Astrocyte of the cerebellum (primary cell): ENCODE data around the gene TGM2.

Experiments
- DNase-seq: peaks from one replicate; pipeline ENCODE4 v3.0.0-alpha.2; 2011; ENCODE audit warnings: low read depth
- H3K4me3 ChIP-seq: 2 replicates; pipeline ENCODE4 v1.5.1; 2011; ENCODE audit warnings: mild to moderate bottlenecking, low read depth, low read length, moderate library complexity
- in situ Hi-C: cut with HindIII; loops from 2 replicates; pipeline ENCODE4 v1.10.0; 2017; ENCODE audit warnings: low sequenced_read_pairs
- TF ChIP-seq, protein P1 (sequence below): IDR thresholded peaks from 2 replicates; pipeline ENCODE4 v1.5.1; 2012; ENCODE audit warnings: low read length, low read depth, moderate library complexity, mild to moderate bottlenecking; ENCODE audit errors: missing control alignments

The TGM2 gene

DNA sequence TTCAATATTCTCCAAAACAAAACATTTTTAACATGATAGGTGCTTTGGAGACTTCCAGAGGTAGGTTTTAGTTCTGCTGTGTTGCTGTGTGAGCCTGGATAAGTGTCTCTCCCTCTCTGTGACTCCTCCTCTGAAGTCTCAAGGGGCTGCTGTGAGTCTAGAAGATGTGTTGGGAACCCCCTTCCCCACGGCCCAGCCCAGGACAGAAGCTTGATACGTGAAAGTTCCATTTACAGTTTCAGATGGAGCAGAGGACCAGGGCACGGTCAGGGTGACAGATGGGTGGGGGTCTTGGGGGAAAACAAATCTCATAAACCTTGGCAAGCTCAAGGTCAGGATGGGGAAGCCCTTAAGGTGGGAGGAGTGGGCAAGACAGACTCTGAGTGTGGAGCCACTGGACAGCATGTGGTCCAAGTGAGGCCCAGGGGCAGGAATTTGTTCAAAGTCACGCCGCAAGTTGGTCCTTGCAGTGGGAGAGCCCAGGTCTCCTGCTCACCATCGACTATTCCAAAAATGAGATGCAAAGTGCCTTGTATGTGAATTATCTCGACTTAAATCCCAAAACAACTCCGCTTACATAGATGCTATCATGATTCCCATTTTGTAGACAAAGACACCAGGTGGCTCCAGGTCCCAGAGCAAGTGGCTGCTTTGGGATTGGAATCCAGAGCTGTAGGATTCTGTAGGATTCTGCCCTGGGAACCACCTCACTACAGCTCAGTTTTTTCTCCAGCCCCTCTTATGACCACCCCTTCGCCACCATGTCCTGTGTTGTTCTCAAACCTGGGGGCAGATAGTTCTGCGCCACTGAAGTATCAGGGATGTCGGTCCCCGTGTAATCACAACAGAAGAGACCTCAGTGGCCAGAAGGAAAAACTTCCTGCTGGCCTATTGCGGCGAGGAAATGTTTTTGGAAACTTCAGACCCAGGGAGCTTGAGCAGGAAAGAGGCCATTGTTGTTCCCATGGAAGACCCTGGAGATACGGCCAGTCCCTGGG lies 1.9 kb downstream of the TGM2 start:
- peak overlapping the region; percentile 4 for H3K4me3 ChIP-seq
- DNase-seq = no peak
- in situ Hi-C loops = no loop called here
- TF ChIP-seq, protein P1, sequence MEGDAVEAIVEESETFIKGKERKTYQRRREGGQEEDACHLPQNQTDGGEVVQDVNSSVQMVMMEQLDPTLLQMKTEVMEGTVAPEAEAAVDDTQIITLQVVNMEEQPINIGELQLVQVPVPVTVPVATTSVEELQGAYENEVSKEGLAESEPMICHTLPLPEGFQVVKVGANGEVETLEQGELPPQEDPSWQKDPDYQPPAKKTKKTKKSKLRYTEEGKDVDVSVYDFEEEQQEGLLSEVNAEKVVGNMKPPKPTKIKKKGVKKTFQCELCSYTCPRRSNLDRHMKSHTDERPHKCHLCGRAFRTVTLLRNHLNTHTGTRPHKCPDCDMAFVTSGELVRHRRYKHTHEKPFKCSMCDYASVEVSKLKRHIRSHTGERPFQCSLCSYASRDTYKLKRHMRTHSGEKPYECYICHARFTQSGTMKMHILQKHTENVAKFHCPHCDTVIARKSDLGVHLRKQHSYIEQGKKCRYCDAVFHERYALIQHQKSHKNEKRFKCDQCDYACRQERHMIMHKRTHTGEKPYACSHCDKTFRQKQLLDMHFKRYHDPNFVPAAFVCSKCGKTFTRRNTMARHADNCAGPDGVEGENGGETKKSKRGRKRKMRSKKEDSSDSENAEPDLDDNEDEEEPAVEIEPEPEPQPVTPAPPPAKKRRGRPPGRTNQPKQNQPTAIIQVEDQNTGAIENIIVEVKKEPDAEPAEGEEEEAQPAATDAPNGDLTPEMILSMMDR = no peak

DNA sequence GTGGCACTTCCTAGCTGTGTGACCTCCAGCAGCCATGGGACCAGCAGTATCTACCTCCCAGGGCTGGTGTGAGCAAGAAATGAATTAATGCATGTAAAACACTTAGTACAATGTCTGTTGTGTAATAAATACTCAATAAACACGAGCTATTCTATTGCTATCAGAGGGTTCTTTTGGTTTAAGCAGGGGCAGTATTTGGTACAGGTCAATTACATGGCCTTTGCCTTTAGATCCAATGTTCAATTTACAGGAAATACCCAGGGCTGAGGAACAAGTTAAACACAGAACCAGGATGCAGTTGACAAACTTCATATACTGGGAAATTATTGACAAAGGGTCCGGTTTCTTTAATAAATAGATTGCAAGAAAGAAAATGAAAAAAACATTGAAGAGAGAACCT lies 2.9 kb downstream of the TGM2 start:
- no peak overlapping the region for H3K4me3 ChIP-seq
- TF ChIP-seq, protein P1 = no peak
- in situ Hi-C loops = no loop called here
- no peak for DNase-seq

DNA sequence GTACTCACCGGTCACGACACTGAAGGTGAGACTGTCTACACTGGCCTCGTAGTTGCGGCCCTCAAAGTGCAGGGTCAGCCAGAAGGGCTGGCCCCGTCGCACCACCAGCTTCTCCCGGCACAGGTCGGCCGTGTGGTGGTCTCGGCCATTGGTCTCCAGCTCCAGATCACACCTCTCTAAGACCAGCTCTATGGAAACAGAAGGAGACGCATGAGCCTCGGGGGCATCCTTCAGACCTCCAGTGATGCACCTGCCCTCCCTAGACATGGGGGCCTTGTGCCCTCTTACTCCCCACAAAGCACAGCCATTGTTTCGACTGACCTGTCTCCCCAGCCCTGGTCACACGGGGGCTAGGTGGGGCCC lies 3.7 kb downstream of the TGM2 start:
- DNase-seq = no peak
- in situ Hi-C loops = no loop called here
- TF ChIP-seq, protein P1 = no peak
- no peak overlapping the region for H3K4me3 ChIP-seq

DNA sequence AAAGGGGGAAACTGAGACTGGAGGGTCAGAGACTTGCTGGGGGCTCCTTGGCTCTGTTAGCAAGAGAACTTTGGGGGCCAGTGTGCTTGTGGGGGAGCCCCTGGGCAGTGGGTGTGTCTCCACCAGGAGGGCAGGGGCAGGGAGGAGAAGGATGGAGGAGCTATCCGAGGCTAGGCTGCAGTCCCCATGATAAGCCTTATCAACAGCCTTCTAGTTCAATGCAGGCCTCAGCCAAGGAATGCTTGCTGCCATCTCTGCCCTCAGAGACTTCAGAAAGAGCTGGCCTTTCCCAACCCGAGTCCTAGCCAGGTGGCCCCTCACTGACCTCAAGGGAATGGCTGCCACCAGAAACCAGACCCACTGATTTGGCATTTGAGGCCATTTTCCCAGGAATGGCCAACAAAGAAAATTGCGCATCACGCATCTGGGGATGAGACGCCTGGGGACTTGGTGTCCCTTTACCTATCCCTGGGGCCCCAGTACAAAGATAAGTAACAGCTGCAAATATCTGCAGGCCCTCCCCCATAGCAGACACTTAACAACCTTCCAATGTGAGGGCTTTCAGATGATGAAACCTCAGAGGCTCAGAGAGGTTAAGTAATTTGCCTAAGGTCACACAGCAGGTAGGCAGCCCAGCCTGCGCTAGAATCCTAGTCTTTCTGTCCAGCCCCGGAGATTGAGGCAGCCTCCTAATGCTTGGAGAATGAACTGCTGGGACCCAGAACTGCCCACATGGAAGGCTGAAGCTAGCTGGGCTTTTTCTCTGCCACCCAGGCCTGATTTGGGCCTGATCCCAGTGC lies 4.9 kb downstream of the TGM2 start:
- H3K4me3 ChIP-seq = no peak overlapping the region
- DNase-seq = no peak
- in situ Hi-C loops = no loop called here
- TF ChIP-seq, protein P1 = no peak

DNA sequence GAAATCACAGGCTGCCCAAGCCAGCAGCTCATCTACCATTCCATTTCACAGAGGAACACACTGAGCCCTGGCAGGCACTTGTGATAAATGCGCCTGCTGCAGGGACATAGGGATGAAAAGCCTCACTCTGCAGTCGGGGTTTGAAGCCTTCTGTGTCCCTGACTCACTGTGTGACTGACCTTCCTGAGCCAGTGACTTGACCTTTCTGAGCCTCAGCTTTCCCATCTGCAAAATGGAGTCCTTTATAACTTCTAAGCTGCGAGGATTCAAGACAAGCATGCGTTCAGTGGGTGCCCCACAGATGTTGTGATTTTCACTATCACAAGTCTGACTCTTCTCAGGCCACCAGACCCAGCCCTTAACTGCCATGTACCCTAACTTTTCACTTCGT lies 5.5 kb downstream of the TGM2 start:
- no peak for DNase-seq
- no peak overlapping the region for H3K4me3 ChIP-seq
- TF ChIP-seq, protein P1 = no peak
- in situ Hi-C loops = no loop called here

DNA sequence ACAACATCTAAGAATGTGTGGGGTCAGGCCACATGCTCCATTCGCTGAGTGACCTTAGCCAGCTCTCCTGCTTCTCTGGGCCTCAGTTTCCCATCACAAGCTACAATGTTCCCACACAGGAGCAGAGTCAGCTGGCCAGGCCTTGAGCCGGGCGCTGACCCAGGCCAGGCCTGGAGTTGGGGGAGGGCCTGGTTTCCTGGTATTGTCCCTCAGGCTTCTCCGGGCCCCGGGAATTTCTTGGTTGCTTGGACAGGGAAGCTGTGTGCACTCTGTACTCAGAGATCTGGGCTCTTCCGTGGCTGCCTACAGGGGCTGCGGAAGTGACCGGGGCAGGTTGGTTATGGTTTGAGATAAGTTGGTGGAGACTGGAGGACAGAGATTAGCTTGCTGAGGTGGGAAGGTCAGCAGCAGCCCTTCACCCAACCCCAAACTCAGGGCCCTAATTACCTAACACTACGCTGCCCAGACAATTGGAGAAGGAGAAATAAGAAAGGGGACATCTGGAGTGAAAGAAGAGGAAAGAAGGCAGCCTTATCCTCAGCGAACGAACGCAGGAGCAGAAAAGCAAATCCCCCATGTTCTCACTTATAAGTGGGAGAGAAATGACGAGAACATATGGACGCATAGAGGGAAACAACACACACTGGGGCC lies 6.2 kb downstream of the TGM2 start:
- TF ChIP-seq, protein P1 = no peak
- in situ Hi-C loops = no loop called here
- H3K4me3 ChIP-seq = no peak overlapping the region
- DNase-seq = no peak
